Mesendoderm (in vitro differentiated cells): Measurements from ENCODE around the gene UBE2J2.
A peak's percentile ranks its signal among the peaks of the same experiment; 100 is the strongest.

Source experiments
- DNase-seq: peaks from one replicate; pipeline ENCODE4 v3.0.0; 2013
- H2AK5ac ChIP-seq: 2 replicates; pipeline ENCODE4 v1.6.1; 2013; ENCODE audit warnings: low read length, inconsistent platforms
- H2BK120ac ChIP-seq: 2 replicates; pipeline ENCODE4 v1.6.1; 2013; ENCODE audit warnings: low read depth, mild to moderate bottlenecking, low read length, moderate library complexity, mixed read lengths
- H2BK15ac ChIP-seq: replicated peaks from 2 replicates; pipeline ENCODE4 v1.6.1; 2013; ENCODE audit warnings: low read depth, mild to moderate bottlenecking, moderate library complexity
- H2BK5ac ChIP-seq: 2 replicates; pipeline ENCODE4 v1.6.1; 2013; ENCODE audit warnings: low read length, inconsistent platforms
- H3K18ac ChIP-seq: 2 replicates; pipeline ENCODE4 v1.6.1; 2013; ENCODE audit warnings: mild to moderate bottlenecking, low read length, mixed read lengths
- H3K23ac ChIP-seq: one replicate; pipeline ENCODE4 v1.6.1; 2013; ENCODE audit warnings: low read length
- H3K27ac ChIP-seq: 2 replicates; pipeline ENCODE4 v1.5.1; 2013; ENCODE audit warnings: low read depth, mild to moderate bottlenecking, inconsistent platforms, low read length, moderate library complexity
- H3K27me3 ChIP-seq: 2 replicates; pipeline ENCODE4 v1.6.1; 2013; ENCODE audit warnings: low read length, control low read depth, mild to moderate bottlenecking, inconsistent platforms; ENCODE audit not compliant: insufficient read depth, poor library complexity
- H3K36me3 ChIP-seq: 2 replicates; pipeline ENCODE4 v1.6.1; 2013; ENCODE audit warnings: low read length, inconsistent platforms; ENCODE audit not compliant: control insufficient read depth, insufficient read depth
- H3K4ac ChIP-seq: one replicate; pipeline ENCODE4 v1.6.1; 2013; ENCODE audit warnings: low read depth, mild to moderate bottlenecking, low read length, moderate library complexity
- H3K4me1 ChIP-seq: 2 replicates; pipeline ENCODE4 v1.6.1; 2013; ENCODE audit warnings: low read depth, low read length, inconsistent platforms; ENCODE audit not compliant: control insufficient read depth
- H3K4me2 ChIP-seq: 2 replicates; pipeline ENCODE4 v1.6.1; 2013; ENCODE audit warnings: low read length
- H3K4me3 ChIP-seq: 2 replicates; pipeline ENCODE4 v1.5.1; 2013; ENCODE audit warnings: mild to moderate bottlenecking, low read length
- H3K56ac ChIP-seq: one replicate; pipeline ENCODE4 v1.6.1; 2013; ENCODE audit warnings: low read length
- H3K79me1 ChIP-seq: 2 replicates; pipeline ENCODE4 v1.6.1; 2013; ENCODE audit warnings: low read length, inconsistent platforms
- H3K79me2 ChIP-seq: 2 replicates; pipeline ENCODE4 v1.6.1; 2013; ENCODE audit warnings: mild to moderate bottlenecking, low read length; ENCODE audit not compliant: control insufficient read depth, insufficient read depth
- H3K9ac ChIP-seq: 2 replicates; pipeline ENCODE4 v1.6.1; 2013; ENCODE audit warnings: low read length, inconsistent platforms
- H4K5ac ChIP-seq: one replicate; pipeline ENCODE4 v1.6.1; 2013; ENCODE audit warnings: low read length
- H4K8ac ChIP-seq: one replicate; pipeline ENCODE4 v1.6.1; 2013; ENCODE audit warnings: low read depth, mild to moderate bottlenecking, control low read depth, low read length, moderate library complexity
- WGBS: extraction: QIAGEN DNeasy Blood & Tissue Kit; methylation state at CpG from one replicate; pipeline ENCODE4 v1.1.7; 2013; ENCODE audit warnings: low lambda C conversion rate, missing lambda C conversion rate; ENCODE audit not compliant: insufficient coverage; ENCODE audit errors: extremely low coverage; 5-methylcytosine and 5-hydroxymethylcytosine counted together

The UBE2J2 gene

DNA sequence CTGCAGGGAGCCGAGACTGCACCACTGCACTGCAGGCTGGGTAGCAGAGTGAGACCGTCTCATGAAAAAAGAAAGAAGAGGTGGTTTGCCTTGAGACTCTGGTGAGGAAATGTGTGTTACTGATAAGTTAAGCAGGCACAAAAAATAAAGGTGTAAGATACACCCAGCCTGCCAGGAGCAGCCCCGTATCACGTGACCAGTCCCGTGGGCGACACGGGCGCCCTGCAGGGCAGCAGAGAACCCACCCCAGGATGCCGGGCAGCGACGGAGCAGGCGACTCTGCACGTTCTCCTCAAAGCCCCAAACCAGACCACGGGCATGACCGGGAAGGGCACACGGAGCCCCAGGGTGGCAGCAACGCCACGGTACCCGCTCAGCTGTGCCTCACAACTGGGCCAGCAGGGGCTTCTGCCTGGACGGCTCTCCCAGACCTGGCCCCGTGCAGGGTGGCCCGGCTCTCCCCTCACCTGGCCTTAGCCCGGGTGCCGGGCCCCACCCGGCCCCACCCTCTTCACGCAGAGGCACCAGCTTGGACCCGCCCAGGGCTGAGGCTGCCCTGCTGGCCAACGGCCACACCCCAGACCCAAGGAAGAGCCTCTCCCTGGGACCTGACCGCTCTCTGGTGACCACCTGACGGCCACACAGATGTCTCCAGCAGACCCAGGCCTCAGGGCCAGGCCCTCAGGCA lies 51.6 kb downstream of the UBE2J2 start:
- H3K27me3 ChIP-seq: no peaks in the 10 kb centered on the region
- peaks cover 4% of the 10 kb centered on the region for H3K36me3 ChIP-seq
- H3K27ac ChIP-seq: no peak overlapping the region
- WGBS: no CpG with 5 or more reads among the region's 30 CpGs
- H3K4me2 ChIP-seq: no peak overlapping the region
- no peak overlapping the region for H4K5ac ChIP-seq
- H3K9ac ChIP-seq: no peak overlapping the region
- no peak overlapping the region for H3K18ac ChIP-seq
- no peaks in the 10 kb centered on the region for H3K4me1 ChIP-seq
- H3K23ac ChIP-seq: no peak overlapping the region
- H3K56ac ChIP-seq: no peak overlapping the region
- DNase-seq: no peak
- H2BK120ac ChIP-seq: no peak overlapping the region
- no peak overlapping the region for H2BK5ac ChIP-seq
- no peak overlapping the region for H2BK15ac ChIP-seq
- no peak overlapping the region for H3K4ac ChIP-seq
- H4K8ac ChIP-seq: no peak overlapping the region
- H3K79me1 ChIP-seq: peaks cover 6% of the 10 kb centered on the region
- no peak overlapping the region for H3K4me3 ChIP-seq
- H2AK5ac ChIP-seq: no peak overlapping the region
- no peaks in the 10 kb centered on the region for H3K79me2 ChIP-seq

- Histone ChIP-seq H2BK120ac (no peak overlapping the region), H3K56ac (no peak overlapping the region), H4K8ac (no peak overlapping the region), H3K4me2 (no peak overlapping the region), H3K79me1 (peaks cover 6% of the 10 kb centered on the region), H3K36me3 (peaks cover 4% of the 10 kb centered on the region), H3K4me1 (no peaks in the 10 kb centered on the region), H3K27ac (no peak overlapping the region), H2BK5ac (no peak overlapping the region), H3K4me3 (no peak overlapping the region), H4K5ac (no peak overlapping the region), H2AK5ac (no peak overlapping the region), H3K18ac (no peak overlapping the region), H3K9ac (no peak overlapping the region), H2BK15ac (no peak overlapping the region), H3K79me2 (no peaks in the 10 kb centered on the region), H3K23ac (no peak overlapping the region), H3K4ac (no peak overlapping the region), H3K27me3 (no peaks in the 10 kb centered on the region)
- no peak for DNase-seq
- no CpG with 5 or more reads among the region's 24 CpGs for WGBS
Measured at GRCh38 chr1:1220197-1220596, 53.5 kb downstream of the UBE2J2 start.

GRCh38 chr1:1219341-1219740 lies 54.3 kb downstream of the UBE2J2 start:
- H2BK120ac ChIP-seq: no peak overlapping the region
- no peak overlapping the region for H3K4ac ChIP-seq
- WGBS: no CpG with 5 or more reads among the region's 20 CpGs
- H3K4me3 ChIP-seq: no peak overlapping the region
- H2AK5ac ChIP-seq: no peak overlapping the region
- H3K27ac ChIP-seq: no peak overlapping the region
- no peak overlapping the region for H3K18ac ChIP-seq
- no peaks in the 10 kb centered on the region for H3K79me2 ChIP-seq
- no peak overlapping the region for H2BK5ac ChIP-seq
- no peak overlapping the region for H3K4me2 ChIP-seq
- no peak for DNase-seq
- no peaks in the 10 kb centered on the region for H3K79me1 ChIP-seq
- H4K8ac ChIP-seq: no peak overlapping the region
- H3K27me3 ChIP-seq: no peaks in the 10 kb centered on the region
- H3K23ac ChIP-seq: no peak overlapping the region
- H2BK15ac ChIP-seq: no peak overlapping the region
- no peaks in the 10 kb centered on the region for H3K4me1 ChIP-seq
- no peak overlapping the region for H3K9ac ChIP-seq
- no peak overlapping the region for H4K5ac ChIP-seq
- no peak overlapping the region for H3K56ac ChIP-seq
- peaks cover 4% of the 10 kb centered on the region for H3K36me3 ChIP-seq

DNA sequence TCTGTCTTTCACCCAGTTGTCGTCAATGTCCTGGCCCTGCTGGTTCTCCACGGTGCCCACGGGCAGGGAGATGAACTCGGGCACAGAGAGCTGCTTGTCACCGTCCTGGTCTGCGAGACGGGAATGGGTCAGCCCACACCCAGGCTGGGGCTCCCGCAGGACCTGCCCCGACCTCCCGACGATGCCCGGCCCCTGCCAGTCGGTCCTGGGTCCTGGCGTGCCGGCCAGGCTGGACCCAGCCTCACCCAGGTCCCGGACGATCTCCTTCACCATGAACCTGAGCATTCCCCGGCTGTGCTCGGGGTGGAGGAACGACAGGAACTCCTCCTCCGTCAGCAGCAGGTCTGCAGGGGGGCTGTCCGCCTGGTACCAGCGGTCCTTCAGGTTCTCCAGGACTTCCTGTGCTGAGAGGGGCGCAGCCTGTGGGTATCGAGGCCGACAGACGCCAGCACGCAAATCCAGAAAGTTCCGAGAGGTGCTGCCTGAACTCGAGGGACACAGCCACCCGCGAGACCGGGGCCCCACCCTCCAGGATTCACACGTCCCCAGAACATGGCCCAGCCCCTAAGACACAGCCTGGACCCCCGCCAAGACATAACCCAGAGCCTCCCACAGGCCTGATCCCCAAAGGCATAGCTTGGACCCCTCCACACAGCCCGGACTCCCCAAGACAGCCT lies 55.0 kb downstream of the UBE2J2 start:
- Histone ChIP-seq H2BK15ac (no peak overlapping the region), H2BK5ac (no peak overlapping the region), H3K27me3 (no peaks in the 10 kb centered on the region), H2AK5ac (no peak overlapping the region), H4K5ac (no peak overlapping the region), H3K9ac (no peak overlapping the region), H3K18ac (no peak overlapping the region), H3K36me3 (peaks cover 4% of the 10 kb centered on the region), H3K4me1 (no peaks in the 10 kb centered on the region), H3K4me3 (no peak overlapping the region), H4K8ac (no peak overlapping the region), H2BK120ac (no peak overlapping the region), H3K79me2 (no peaks in the 10 kb centered on the region), H3K56ac (no peak overlapping the region), H3K79me1 (no peaks in the 10 kb centered on the region), H3K27ac (no peak overlapping the region), H3K23ac (no peak overlapping the region), H3K4ac (no peak overlapping the region), H3K4me2 (no peak overlapping the region)
- WGBS: no CpG with 5 or more reads among the region's 36 CpGs
- no peak for DNase-seq

- no peak overlapping the region for H4K5ac ChIP-seq
- peak; percentile 41 for DNase-seq
- H3K18ac ChIP-seq: no peak overlapping the region
- no peak overlapping the region for H2BK120ac ChIP-seq
- no peak overlapping the region for H3K56ac ChIP-seq
- H3K27me3 ChIP-seq: no peaks in the 10 kb centered on the region
- H3K4me2 ChIP-seq: no peak overlapping the region
- H2BK15ac ChIP-seq: no peak overlapping the region
- H3K36me3 ChIP-seq: peaks cover 2% of the 10 kb centered on the region
- H3K79me1 ChIP-seq: no peaks in the 10 kb centered on the region
- H3K23ac ChIP-seq: no peak overlapping the region
- H3K4me3 ChIP-seq: no peak overlapping the region
- H3K4ac ChIP-seq: no peak overlapping the region
- WGBS: no CpG with 5 or more reads among the region's 52 CpGs
- H4K8ac ChIP-seq: no peak overlapping the region
- H3K27ac ChIP-seq: no peak overlapping the region
- H3K9ac ChIP-seq: no peak overlapping the region
- no peak overlapping the region for H2BK5ac ChIP-seq
- H3K79me2 ChIP-seq: no peaks in the 10 kb centered on the region
- H3K4me1 ChIP-seq: no peaks in the 10 kb centered on the region
- H2AK5ac ChIP-seq: no peak overlapping the region
Measured at GRCh38 chr1:1217621-1218523, 55.8 kb downstream of the UBE2J2 start.
